ENCODE data around the gene LATS2.

DNA sequence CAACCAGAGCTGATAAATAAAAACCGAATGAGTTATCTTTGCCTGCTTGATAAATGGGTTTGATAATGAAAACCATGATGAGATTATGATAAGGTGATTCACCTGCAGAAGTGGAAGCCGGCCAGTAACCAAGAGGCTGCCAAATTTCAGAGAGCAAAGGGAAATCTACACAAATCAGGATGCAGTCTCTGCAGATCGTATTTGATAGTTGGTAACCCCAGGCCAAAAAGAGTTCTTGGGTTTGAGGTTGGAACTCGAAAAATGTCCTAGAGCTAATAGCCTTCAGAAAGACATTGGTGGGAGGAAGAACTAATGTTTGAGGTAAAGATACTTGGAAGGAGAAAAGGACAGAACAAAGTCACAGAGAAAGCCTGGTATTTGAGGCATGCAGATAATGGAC, 9.6 kb upstream of the LATS2 start:
- TF ChIP-seq YY1 (IDR thresholded peaks at IDR 0.05; ENCODE audit: insufficient read depth, insufficient read length) (no peak), SUZ12 (IDR thresholded peaks at IDR 0.05; ENCODE audit: extremely low read depth, insufficient read depth, insufficient read length) (no peak), ZNF274 (IDR thresholded peaks at IDR 0.05; ENCODE audit: low read depth, low read length) (no peak)
